ENCODE measurements around the gene OR5A2.
"Not testable (repeated sequence)": the region's sequence is repeated elsewhere in the genome, so short reads cannot be mapped to it uniquely, and the experiment has no call there.

The OR5A2 gene, protein sequence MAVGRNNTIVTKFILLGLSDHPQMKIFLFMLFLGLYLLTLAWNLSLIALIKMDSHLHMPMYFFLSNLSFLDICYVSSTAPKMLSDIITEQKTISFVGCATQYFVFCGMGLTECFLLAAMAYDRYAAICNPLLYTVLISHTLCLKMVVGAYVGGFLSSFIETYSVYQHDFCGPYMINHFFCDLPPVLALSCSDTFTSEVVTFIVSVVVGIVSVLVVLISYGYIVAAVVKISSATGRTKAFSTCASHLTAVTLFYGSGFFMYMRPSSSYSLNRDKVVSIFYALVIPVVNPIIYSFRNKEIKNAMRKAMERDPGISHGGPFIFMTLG

DNA sequence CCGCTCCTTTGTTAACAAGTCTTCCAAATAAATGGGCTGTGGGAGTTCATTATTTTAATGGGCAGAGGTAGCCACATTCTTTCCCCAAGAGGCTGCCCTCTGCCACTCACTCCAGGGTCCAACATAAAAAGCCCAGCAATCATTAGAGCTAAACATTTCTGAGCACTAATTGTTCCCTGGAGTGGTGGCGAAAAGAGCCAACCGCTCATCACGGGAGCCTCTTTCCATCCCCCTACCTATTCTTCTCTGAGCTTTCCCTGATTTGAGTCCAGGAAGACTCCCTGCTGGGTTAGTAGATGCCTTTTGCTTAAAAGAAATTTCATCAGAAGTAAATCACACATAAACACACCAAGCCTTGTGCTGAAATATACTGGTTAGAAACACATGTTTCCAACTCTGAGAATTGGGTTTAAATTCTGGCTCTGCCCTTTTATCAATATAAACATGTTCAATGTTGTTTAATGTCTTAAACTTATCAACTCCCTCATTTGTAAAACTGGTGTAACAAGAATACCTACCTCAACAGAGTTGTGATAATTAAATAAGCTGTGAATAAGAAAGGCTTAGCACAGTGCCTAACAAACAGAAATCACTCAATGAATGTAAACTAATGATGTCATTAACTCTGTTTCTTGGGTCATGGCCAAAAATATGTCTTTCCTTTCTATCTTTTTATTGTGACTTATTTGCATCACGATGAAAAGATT, at the start of gene OR5A2:
OR5A2 (minus strand) TSS at position 53 of the 707 bp plus-strand sequence. CDS start 3,460 bp downstream, outside the sequence.
- FAIRE-seq (no peak), DNase-seq (ENCODE audit: insufficient read length, low spot score) (no peak)
- no peak for TF ChIP-seq POLR2A (IDR thresholded peaks at IDR 0.05; ENCODE audit: low read depth, low read length)

DNA sequence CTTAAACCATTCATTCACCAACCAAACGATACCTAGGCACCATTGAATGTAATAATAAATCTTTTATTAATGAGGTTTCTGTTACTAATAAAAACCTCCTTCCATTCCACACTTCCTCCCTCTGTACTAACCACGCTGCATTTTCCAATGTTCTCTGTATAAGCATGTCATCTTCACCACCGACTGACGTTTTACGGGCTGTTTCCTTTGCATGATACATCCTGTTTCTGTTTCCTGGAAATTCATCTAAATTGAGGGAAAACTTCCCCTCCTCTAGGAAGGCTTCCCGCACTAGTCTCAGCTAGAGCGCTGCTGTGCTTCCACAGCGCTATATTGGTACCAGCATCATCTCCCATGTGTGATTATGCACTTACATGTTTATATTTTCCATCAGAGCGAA, 49.0 kb upstream of the OR5A2 start:
- no peak for TF ChIP-seq POLR2A (IDR thresholded peaks at IDR 0.05; ENCODE audit: low read depth, low read length)
- FAIRE-seq, result no peak
- no peak for DNase-seq (ENCODE audit: insufficient read length, low spot score)

DNA sequence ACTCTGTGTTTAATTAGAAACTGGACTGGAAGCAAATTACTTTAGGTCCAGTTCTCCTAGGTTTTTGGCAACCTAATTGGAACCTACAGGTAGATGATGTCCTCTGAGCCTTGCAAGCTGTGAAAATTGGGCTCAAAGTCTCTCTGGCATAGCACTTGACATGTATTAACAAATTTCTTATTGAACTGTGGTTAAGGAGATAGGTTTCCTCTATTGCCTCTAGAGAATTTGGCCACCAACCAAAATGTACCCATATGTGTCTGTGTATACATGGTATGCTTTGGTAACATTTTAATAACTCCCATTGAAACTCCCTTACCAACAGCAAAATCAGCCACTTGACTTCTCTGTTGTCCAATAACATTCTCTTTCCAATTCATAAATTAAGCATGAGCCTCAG, 46.8 kb upstream of the OR5A2 start, which contains the start of gene OR4D10:
OR4D10 (plus strand) TSS at position 301 of the 400 bp plus-strand sequence. CDS start 4,115 bp downstream, outside the sequence.
- TF ChIP-seq POLR2A (IDR thresholded peaks at IDR 0.05; ENCODE audit: low read depth, low read length), result no peak
- no peak for DNase-seq (ENCODE audit: insufficient read length, low spot score)
- no peak for FAIRE-seq

DNA sequence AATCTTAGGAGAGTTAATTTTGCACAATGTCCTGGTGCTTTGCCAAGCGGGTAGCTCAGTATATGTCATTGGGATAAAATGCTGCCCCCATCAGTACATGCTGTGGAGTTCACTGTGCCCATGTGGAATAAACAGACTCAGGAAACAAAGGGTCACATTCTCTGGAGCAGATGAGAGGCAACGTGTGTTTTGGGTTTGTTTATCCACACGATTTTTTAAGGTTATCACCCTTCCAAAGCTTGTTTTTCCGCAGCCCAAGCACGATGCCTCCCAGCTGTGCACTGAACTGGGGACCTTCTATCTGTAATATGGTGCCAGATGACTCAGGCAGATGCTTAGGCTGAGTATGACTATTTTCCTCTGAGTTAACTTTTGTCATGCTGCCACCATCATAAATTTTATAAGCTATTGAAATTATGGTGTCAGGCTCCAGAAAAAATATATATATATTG, 37.0 kb upstream of the OR5A2 start:
- no peak for DNase-seq (ENCODE audit: insufficient read length, low spot score)
- no peak for TF ChIP-seq POLR2A (IDR thresholded peaks at IDR 0.05; ENCODE audit: low read depth, low read length)
- FAIRE-seq, result no peak

DNA sequence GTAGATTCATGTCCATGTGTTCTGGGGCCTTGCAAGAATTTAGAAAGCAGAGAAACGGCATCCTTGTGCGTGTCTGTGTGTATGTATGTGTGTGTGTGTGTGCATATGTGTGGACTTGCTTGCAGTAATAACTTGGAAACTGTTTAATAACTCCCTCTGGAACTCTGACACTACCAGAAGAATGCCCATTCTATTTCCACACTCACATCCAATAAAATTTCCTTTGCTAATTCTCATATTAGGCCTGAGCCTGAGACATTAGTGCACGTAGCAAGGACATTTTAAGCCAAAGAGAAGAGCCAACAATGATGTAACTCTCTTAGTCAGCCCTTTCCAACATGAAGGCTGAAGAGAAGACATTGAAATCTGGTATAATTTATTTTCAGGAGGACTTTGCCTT, 33.7 kb upstream of the OR5A2 start:
- TF ChIP-seq POLR2A (IDR thresholded peaks at IDR 0.05; ENCODE audit: low read depth, low read length), result no peak
- DNase-seq (ENCODE audit: insufficient read length, low spot score) (no peak), FAIRE-seq (no peak)

DNA sequence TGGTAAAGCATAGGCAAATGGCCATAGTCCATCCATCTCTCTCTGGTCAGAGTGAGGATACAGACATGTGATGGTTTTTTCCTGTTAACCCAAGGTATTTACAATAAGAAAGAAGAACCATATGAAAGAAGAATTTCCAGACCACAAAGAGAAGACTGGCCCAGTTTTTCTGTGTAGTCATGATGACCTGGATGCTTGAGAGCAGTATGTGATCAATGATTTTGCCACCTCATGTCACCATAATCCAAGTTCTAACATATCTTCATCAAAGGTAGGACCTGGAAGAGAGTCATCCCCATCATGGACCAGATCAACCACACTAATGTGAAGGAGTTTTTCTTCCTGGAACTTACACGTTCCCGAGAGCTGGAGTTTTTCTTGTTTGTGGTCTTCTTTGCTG, 30.4 kb upstream of the OR5A2 start, which contains the start of gene OR4D6:
OR4D6 (plus strand) TSS at position 301 of the 400 bp plus-strand sequence; CDS start at position 301, 0 bp downstream.
- DNase-seq (ENCODE audit: insufficient read length, low spot score) (no peak), FAIRE-seq (no peak)
- TF ChIP-seq POLR2A (IDR thresholded peaks at IDR 0.05; ENCODE audit: low read depth, low read length), result no peak

DNA sequence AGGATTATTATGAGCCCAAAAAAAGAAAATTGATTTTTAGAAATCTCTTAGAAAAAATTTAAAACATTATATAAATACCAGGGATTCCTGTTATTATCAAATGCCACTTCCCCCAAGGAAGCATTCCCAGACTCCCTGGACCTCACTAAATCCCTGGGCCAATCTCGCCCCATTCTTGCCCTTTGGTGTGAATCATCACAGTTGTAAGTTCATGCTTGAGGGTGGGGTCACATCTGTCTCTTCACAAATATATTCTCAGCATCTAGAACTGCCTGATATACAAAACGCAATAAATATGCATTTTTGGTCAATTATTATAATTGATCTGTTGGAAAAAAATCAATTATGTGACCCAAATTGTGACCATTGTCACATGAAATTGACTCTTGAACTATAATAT, 22.3 kb upstream of the OR5A2 start:
- TF ChIP-seq POLR2A (IDR thresholded peaks at IDR 0.05; ENCODE audit: low read depth, low read length), result no peak
- FAIRE-seq (no peak), DNase-seq (ENCODE audit: insufficient read length, low spot score) (no peak)

DNA sequence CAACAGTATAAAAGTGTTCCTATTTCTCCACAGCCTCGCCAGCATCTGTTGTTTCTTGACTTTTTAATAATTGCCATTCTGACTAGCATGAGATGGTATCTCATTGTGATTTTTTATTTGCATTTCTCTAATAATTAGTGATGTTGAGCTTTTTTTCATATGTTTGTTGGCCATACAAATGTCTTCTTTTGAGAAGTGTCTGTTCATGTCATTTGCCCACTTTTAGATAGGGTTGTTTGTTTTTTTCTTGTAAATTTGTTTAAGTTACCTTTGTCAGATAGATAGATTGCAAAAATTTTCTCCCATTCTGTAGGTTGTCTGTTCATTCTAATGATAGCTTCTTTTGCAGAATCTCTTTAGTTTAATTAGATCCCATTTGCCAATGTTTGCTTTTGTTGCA, 19.4 kb upstream of the OR5A2 start:
- not testable (repeated sequence) for FAIRE-seq; DNase-seq (ENCODE audit: insufficient read length, low spot score)

DNA sequence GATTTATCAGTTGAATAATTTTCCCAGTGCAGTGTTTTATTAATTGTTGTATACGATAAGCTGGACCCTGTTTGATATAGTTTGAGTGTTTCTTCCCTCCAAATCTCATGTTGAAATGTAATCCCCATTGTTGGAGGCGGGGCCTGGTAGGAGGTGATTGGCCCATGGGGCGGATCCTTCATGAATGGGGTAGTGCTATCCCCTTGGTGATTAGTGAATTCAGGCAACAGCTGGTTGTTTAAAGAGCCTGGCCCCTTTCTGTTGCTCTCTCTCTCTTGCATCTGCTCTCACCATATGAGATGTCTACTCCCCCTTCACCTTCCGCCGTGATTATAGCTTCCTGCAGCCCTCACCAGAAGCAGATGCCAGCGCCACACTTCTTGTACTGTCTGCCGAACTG, 11.6 kb upstream of the OR5A2 start:
- no peak for TF ChIP-seq POLR2A (IDR thresholded peaks at IDR 0.05; ENCODE audit: low read depth, low read length)
- FAIRE-seq (no peak), DNase-seq (ENCODE audit: insufficient read length, low spot score) (no peak)

DNA sequence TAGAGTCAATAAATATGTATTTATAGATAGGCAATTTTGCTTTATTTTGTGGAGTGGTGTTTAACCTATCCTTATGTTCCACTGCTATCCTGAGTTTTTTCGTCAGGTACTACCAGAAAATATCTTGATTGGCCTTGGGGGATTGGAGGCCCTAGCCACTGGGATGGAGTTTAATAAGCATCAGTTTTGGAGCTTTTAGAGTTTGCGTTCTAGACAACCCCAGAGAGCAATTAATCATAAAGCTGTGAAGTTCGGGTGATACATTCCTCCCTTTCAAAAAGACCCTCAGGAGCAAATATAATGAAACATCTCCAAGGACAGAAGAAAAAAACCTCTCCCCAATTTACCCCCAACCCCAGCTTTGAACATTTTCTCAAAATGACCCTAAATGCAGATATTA, 10.0 kb upstream of the OR5A2 start, which contains the start of gene OR5A1:
OR5A1 (plus strand) TSS at position 301 of the 400 bp plus-strand sequence. CDS start 6,700 bp downstream, outside the sequence.
- TF ChIP-seq POLR2A (IDR thresholded peaks at IDR 0.05; ENCODE audit: low read depth, low read length), result no peak
- FAIRE-seq, result no peak

DNA sequence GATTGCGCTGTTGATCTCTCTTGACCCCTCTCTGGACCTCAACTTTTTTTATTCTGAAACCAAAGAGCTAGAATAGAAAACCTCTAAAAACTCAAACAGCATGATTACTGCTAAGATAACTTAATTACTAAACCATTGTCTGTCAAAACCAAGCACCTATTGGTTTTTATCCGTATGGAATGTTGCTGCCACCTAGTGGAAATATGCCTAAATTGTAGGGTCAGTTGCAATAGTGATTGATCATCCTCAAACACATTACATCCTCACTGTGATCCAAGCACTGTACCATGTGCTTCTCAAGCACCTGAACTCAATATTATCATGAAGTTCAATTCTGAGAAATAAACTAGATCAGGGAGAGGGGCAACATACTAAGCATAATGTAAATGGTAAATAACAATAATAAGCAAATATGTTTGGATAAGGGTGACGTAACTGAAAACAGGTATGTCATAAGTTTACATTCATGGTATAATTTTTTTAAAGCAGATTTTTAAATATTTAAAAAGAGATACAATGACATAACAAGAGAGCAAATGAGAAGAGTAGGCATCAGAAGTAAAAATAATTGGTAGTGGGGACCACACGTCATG, 3.8 kb upstream of the OR5A2 start:
- TF ChIP-seq POLR2A (IDR thresholded peaks at IDR 0.05; ENCODE audit: low read depth, low read length), result no peak
- DNase-seq (ENCODE audit: insufficient read length, low spot score) (no peak), FAIRE-seq (no peak)

More for the DNA sequence above, 10.0 kb upstream of the OR5A2 start, which contains the start of gene OR5A1:
- DNase-seq (ENCODE audit: insufficient read length, low spot score), result no peak

DNA sequence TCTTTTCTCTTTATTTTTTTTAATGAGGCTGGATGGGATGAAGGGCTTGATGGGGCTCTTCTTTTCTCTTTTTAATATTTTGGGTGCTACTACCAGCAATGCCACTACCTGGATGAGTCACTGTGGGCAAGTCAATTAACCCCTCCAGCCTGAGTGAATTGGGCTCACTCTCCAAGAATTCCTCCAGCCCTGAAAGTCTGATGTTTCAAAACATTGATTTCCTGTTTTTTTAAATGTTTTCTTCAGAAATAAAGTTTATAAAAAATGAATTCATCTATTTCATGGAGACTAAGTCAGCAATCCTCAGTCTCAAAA, 812 bp upstream of the OR5A2 start:
- DNase-seq (ENCODE audit: insufficient read length, low spot score) (no peak), FAIRE-seq (no peak)
- no peak for TF ChIP-seq POLR2A (IDR thresholded peaks at IDR 0.05; ENCODE audit: low read depth, low read length)

DNA sequence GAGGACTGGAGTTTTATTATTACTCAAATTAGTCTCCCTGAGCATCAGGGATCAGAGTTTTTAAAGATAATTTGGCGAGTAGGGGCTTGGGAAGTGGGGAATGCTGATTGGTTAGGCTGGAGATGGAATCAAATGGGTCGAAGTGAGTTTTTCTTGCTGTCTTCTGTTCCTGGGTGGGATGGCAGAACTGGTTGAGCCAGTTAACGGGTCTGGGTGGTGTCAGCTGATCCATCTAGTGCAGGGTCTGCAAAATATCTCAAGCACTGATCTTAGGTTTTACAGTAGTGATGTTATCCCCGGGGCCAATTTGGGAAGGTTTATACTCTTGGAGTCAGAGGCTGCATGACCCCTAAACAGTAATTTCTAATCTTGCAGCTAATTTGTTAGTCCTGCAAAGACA, 1.1 kb downstream of the OR5A2 start:
- FAIRE-seq, result no peak
- no peak for TF ChIP-seq POLR2A (IDR thresholded peaks at IDR 0.05; ENCODE audit: low read depth, low read length)
- no peak for DNase-seq (ENCODE audit: insufficient read length, low spot score)

DNA sequence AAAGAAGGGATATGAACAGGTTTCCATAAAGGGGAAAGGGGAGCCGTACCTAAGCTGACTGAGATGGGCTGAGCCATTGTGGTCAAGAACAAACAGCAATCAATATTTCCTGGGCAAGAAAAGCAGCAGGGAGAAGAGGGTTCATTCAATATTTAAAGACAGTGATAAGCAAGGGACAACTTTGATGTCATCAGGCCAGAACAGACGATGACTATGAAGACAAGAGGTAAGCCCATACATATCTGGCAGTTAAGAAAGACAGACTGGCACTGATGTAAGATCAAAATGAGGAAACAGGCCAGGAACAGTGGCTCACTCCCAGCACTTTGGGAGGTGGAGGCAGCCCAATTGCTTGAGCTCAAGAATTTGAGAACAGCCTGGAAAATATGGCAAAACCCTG, 2.4 kb downstream of the OR5A2 start:
- FAIRE-seq, result no peak

More for the DNA sequence above, 2.4 kb downstream of the OR5A2 start:
- no peak for DNase-seq (ENCODE audit: insufficient read length, low spot score)
- no peak for TF ChIP-seq POLR2A (IDR thresholded peaks at IDR 0.05; ENCODE audit: low read depth, low read length)

Measured in H54 (cell line).